ENCODE results near the gene VPS13D. TPM values are rescaled to one million over a fixed set of nuclear protein-coding genes. Genes with fewer than 3 reads are reported as not detected.
"Not testable (repeated sequence)": the region's sequence is repeated elsewhere in the genome, so short reads cannot be mapped to it uniquely, and the experiment has no call there.

VPS13D gene
- total RNA-seq, 1 donor from 2014 or later, result 24.4 TPM

DNA sequence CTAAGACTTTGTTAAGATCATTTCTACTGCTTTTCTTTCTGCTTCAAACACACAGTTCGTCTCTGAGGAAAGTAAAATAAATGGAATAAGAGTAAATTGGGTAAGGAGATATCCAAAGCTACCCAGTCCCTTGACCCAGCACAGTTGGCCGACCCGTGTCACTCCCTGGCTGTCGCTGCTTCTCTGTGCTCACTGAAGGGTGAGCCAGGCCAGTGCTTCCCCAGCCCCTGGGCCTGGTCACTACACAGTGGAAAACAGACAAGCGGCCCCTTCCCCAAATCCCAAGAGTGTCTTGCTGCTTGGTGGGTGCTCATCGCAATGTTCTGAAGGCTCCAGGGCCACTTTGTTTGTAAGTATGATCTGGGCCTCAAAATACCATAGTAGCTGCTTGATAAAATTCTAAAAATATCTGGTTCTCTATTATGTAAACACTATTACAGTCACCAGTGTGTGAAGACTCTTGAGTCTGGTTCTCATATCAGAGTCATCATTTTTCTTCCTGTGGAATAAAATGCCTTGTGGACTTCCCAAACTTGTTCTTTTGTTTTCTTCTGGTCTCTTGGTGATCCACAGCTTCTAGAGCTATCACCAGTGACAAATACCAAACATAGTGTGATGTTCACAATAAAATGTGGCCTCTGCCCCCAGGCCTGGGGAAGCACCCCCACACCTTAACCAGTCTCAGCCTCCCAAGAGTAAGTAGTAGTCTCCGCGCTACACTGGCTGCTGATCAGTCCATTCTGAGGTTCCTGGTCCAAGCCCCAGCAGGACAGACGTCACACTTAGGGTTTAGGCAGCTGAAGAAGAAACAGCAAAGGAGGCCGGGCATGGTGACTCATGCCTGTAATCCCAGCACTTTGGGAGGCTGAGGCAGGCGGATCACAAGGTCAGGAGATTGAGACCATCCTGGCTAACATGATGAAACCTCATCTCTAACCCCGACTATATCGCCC is 282.0 kb downstream of the VPS13D start:
- DNase-seq (ENCODE audit: low read depth, low spot score), result no peak

DNA sequence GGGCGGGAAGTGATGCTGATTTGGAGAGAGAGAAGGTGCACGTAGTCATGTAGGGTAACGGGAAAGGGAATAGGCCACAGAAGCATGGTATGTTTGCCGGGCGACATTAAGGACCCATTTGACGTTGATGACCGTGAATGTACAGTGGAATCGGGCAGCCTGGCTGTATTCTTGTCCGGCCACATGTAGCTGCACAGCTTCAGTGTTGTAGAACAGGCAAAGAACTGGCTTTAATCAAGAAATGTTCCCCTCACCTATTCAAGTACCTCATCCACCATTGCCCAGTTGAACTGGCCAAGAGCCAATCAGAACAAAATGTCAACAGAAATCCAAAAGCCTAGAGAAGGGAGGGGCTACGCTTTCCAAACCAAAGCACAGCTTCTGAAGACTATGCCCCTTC is 283.4 kb downstream of the VPS13D start:
- DNase-seq (ENCODE audit: low read depth, low spot score), result no peak

DNA sequence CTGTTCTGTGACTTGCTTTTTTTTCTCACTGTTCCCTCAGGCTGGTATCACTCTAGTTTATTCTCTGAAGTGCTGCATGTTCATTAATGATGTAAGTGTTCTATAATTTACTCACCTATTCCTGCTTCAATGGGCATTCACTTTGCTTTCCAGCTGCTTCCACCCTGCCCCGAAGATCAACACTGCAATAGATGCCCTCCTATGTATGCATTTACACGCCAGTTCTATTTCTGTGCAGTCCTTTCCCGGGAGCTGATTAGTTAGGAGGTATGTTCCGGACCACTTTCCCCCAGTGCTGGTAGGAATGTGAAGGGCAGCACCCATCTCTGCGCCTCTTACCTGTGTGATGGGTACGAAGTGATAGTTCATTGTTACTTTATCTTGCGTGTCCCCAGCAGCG is 284.8 kb downstream of the VPS13D start:
- DNase-seq (ENCODE audit: low read depth, low spot score), result no peak

DNA sequence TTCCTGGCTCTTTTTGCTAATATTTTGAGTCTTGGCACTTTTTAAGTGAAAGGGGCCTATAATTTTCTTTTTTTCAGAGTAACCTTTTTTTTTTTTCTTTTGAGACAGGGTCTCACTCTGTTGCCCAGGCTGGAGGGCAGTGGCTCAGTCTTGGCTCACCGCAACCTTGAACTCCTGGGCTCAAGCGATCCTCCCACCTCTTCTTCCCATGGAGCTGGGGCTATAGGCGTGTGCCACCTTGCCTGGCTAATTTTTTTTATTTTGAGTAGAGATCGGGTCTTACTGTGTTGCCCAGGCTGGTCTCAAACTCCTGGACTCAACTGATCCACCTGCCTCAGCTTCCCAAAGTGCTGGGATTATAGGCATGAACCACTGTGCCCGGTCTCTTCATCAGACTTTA is 285.4 kb downstream of the VPS13D start:
- no peak for DNase-seq (ENCODE audit: low read depth, low spot score)

DNA sequence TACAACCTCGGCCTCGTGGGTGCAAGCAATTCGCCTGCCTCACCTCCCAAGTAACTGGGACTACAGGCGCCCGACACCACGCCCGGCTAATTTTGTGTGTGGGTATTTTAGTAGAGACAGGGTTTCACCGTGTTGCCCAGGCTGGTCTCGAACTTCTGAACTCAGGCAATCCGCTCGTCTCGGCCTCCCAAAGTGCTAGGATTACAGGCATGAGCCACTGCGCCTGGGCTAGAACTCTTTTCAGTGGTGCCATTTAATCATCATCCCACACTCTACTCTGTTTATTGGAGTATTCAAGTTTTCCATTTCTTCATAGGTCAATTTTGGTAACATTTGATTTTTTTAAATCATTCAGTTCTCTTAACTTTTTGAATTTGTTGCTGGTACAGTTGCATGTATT is 286.9 kb downstream of the VPS13D start:
- no peak for DNase-seq (ENCODE audit: low read depth, low spot score)

DNA sequence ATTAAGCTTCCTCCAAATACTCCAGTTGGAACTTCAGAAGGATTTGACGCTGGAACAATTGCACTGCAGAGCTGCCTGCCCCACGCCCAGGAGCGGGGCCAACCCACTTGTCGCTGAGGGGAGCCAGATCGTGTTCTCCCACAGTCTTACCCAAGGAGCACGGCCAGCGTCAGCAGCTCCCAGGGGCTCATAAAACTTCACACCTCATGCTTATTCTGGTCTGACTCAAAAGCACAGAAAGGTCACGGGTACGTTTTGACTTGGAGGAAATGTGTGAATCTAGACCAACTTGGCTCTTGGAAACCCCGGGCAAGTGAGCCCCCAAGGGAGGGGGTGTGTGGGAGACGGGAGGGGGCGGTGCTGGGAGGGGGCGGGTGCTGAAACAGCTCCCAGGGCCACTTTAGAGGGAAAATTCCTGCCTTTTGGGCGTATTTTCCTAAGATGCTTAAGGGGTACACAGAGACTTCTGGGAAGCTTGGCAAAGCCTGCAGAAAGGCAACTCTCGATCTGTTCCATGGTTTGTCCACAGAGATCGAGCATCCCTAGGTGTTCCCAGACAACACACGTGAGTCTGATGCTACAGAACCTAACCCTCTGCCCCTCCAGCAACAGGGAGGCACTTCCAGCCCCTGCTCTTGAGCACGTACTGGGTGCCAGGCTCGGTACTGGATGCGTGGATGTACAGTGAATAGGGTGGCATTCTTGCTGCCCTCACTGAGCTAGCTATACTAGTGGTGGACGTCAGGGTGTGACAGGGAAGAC is 289.3 kb downstream of the VPS13D start:
- no peak for DNase-seq (ENCODE audit: low read depth, low spot score)

DNA sequence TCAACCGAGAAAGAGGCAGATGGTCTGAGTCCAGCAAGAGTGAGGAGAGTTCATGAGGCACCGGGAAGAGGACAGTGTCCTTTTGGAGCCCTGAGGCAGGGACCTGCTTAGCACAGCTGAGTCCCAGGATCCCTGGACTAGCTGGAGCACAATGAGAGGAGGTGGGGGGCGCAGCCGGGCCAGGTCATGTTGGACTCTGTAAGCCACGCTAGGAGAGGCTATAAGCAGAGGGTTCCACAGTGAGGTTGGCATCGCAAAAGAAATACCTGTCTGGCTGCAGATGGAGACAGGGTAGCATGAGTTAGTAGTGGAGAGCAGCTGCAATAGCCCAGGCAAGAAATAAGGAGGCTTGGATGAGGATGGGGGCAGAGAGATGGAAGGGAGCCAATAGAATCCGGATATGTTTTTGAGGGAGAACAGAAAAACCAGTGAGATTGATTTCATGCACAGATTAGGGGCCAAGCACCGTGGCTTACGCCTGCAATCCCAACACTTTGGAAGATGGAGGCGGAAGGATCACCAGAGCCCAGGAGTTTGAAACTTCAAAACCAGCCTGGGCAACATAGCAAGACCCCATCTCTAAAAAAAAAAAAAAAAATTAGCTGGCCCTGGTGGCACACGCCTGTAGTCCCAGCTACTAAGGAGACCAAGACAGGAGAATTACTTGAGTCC is 290.0 kb downstream of the VPS13D start:
- no peak for DNase-seq (ENCODE audit: low read depth, low spot score)

DNA sequence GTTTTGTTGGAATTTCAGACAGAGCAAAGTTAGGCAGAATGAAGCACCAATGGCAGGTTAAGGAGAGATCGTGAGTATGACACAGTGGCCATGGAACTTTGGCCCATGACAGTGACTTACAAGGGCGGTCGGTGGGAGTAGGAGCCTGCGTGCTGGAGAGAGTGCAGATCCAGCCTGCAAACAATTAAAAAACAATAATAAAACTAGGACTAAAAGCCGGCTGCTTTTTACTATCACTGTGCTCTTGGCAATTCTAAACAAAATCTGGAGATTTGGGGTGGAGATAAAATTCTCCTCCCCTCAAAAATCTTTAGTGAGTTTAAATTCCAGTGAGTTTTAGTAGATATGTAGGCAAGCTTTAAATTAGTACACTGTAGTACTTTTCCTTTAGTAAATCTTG is 291.3 kb downstream of the VPS13D start:
- DNase-seq (ENCODE audit: low read depth, low spot score), result no peak

DNA sequence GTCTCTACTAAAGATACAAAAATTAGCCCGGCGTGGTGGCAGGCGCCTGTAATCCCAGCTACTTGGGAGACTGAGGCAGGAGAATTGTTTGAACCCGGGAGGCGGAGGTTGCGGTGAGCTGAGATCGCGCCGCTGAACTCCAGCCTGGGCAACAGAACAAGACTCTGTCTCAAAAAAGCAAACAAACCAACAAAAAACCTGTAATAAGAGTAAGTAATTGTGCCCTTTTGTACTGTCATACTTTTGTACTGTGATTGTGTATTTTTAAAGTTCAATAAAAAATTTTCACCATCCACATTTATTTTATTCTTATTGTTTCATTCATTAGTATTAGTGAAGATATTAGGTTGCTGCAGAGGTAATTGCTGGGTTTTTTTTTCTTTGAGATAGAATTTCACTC is 292.9 kb downstream of the VPS13D start:
- DNase-seq (ENCODE audit: low read depth, low spot score), result not testable (repeated sequence)

DNA sequence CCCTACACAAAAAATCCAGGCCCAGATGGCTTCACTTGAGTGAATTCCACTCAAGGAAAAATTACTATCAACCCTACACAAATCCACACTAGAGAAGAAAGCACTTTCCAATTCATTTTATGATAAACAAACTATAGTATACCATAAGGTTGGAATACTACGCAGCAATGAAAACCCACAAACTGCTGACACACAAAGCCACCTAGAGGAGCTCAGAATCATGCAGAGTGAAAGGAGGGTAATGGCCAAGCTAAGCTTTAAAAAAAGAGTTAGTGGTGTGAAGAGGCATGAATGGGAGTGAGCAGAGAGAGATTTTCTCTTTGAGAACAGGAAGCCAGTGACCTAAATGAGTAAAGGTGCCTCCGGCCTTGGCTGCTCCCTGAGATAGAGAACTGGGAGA is 294.4 kb downstream of the VPS13D start:
- DNase-seq (ENCODE audit: low read depth, low spot score), result no peak

DNA sequence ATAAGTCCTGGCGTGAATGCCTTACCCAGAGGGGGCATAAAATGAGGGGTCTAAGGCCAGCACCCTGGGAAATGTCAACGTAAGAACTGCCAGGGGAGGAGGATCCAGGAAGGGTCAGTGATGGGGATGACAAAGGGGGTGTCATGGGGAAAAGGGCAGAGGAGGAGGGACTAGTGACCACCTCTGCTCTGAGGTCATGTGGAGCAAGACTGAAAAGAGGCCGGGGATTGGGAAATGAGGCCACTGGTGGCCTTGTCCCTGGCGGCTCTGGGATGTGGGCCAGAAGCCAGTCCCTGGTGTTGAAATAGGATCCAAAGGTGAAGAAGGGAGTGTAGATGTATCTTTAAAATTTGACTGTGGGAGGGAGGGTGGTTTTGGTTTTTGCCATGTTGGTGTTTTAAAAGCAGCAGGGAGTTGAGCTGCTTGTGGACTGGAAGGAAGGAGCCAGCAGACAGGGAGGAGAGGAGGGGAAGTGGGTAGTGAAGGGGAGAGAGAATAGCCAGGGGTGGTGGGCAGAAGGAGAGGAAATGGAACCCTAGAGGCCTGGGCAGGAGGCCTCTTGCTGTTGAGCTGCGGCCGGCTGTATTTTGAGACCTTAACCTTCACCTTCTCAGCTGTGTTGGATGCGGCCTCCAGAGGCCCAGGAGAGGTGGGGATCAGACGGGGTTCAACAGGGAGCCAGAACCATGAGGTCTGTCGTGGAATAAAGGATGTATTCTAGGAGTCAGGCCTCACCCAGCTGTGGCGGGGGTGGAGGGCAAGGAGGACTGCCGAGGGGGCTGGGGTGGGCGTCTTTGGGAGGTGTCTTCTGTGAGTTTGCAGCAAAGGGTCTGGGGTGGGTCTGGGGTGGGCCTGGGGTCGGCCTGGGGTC is 295.7 kb downstream of the VPS13D start:
- DNase-seq (ENCODE audit: low read depth, low spot score), result no peak

DNA sequence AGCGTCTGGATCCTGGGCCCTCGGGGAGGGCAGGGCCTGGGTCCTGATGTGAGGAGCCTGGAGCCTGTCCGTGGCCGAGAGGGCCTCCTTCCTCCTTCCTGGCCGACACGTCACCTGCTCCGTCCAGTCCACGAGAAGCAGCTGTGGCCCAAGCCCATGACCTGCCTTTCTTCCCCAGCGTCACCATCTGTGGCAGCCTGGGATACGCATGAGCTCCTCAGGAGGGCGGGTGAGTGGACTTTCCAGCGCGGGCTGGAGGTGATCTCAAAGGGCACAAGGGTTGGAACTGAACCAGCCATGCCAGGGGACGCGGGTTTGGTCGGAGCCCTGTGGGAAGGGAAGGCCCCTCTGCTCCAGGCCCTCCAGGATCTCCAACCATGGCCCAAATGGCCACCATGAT is 297.7 kb downstream of the VPS13D start:
- DNase-seq (ENCODE audit: low read depth, low spot score), result no peak

DNA sequence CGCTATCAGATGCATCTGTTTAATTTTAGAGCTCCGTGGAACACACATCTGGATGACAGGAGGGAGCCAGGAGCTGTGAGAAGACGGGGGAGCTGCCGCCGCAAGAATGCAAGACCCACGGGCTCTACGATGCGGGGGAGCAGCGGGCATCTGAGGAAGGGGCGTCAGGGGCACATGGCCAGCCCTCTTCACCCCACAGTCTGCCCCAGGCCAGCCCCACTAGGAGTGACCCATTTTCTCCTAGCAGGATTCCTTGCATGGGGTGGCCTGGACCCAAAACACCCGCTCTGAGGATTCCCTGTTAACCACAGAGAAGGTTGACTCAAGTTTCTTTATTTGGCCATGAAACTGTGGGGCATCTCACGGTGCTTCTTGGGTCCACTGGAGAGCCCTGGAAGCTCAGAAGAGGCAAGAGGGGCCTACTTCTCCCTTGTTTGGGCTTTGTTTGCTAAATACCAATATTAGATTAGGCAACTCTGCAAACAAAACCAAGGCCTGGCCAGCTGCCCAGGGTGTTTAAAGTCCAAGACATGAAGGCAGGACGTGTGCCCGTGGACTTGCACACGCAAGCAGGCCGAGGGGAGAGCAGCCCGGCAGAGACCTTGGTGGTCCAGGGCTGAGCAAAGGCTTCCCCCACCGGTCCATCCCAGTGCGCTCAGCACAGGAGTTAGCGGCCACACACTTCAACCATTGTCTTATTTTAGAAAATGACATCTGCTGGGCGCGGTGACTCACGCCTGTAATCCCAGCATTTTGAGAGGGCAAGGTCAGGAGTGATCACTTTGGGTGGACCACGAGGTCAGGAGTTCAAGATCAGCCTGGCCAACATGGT is 298.4 kb downstream of the VPS13D start:
- no peak for DNase-seq (ENCODE audit: low read depth, low spot score)

DNA sequence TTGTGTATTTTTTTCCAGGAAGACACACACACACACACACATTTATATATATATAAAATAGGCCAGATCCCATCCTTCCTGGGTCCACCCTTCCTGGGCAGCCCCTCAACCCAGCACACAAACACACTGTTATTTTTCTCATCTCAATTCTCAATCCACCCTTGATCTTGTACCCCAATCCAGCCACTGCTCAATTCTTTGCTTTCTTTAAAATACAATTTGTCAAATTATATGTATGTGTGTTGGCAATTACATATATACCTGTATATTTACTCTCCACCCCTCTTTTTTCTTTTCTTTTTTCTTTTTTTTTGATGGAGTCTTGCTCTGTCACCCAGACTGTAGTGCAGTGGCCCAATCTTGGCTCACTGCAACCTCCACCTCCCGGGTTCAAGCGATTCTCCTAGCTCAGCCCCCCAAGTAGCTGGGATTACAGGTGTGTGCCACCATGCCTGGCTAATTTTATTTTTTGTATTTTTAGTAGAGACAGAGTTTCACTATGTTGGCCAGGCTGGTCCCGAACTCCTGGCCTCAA is 299.9 kb downstream of the VPS13D start:
- DNase-seq (ENCODE audit: low read depth, low spot score), result no peak

DNA sequence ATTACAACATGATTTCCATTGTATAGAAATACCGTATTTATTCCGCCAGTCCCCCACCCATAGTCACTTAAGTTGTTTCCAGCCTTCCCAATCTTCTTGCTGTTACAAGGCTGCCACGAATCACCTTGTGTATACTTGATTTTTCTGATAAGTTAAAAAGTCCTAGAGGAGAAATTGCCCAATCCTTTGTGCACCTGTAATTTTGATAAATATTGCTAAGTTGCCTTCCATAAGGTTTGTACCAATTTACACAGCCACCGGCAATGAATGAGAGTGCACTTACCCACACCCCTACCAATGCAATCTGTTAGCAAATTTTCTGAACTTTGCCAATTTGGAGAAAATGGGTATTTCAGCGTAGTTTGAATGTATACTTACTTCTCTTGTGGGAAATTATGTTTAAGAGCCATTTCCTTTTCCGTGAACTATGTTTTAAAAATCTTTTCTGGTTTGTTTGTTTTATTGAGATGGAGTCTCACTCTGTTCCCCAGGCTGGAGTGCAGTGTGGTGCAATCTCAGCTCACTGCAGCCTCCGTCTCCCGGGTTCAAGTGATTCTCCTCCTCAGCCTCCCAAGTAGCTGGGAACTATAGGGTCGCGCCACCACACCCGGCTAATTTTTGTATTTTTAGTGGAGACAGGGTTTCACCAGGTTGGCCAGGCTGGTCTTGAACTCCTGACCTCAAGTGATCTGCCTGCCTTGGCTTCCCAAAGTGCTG is 300.8 kb downstream of the VPS13D start:
- no peak for DNase-seq (ENCODE audit: low read depth, low spot score)

DNA sequence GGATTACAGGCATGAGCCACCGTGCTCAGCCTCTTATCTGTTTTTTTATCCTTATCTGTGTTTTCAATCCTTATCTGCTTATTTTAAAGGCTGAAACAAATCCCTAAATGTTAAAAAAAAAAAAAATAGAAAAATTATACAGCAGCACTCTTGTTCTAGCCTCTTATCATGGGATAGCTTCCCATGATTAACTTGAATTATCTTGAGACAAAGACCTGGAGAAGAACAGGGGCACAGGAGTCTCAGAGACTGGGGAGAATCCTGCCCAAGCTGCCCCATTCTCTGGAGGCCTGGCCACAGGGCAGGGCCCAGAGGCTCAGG is 301.3 kb downstream of the VPS13D start:
- DNase-seq (ENCODE audit: low read depth, low spot score), result no peak

DNA sequence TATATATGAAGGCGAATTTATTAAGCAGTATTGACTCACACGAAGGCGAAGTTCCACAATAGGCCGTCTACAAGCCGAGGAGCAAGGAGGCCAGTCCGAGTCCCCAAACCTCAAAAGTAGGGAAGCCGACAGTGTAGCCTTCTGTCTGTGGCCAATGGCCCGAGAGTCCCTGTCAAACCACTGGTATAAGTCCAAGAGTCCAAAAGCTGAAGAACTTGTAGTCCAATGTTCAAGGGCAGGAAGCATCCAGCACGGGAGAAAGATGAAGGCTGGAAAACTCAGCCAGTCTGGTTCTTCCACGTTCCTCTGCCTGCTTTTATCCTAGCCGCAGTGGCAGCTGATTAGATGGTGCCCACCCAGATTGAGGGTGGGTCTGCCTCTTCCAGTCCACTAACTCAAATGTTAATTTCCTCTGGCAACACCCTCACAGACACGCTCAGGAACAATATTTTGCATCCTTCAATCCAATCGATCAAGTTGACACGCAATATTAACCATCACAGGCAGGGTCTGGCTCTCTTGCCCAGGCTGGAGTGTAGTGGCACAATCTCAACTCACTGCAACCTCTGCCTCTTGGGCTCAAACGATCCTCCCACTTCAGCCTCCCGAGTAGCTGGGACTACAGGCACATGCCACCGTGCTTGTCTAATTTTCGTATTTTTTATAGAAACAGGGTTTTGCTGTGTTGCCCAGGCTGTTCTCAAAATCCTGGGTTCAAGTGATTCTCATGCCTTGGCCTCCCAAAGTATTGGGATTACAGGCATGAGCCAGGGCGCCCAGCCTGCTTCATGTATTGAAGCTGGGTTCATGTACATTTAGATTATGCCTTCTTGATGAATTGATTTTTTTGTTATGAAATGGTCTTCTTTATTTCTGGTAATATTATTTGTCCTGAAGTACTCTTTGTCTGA is 302.8 kb downstream of the VPS13D start:
- DNase-seq (ENCODE audit: low read depth, low spot score), result no peak

DNA sequence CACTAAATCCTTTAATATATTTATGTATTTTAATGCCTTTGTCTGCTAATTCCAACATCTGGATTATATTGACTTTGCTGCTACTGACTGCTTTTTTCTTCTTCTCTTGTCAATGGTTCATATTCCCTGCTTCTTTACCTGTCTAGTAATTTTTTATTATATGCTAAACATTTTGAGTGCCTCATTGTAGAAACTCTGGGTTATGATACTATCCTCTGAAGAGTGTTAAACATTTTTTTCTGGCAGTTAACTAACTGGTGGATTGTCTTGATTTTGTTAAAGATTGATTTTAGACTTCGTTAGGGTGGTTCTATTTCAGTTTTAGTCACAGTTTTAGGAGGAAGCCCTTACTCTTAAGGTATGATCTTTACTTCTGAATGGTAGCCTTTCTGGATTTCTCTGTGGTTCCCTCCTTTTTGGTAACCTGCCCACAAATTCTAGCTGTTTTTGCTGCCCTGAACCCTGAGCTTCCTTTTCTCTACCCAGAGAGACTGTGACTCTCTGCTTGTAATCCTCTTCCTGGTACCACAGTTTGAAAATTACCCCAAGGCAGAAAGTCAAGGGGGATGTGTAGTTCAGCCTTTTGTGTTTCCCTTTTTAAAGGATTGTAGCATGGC is 306.3 kb downstream of the VPS13D start:
- DNase-seq (ENCODE audit: low read depth, low spot score), result no peak

Data from pulmonary artery endothelial cell (primary cell).